GM18858 (cell line): ENCODE results near the gene COL27A1.

Source experiments
- ATAC-seq: cut with Tn5 transposase; IDR thresholded peaks from one replicate; pipeline ENCODE4 v1.9.1; 2021; ENCODE audit not compliant: unreplicated experiment

Gene COL27A1

GRCh38 chr9:114202849-114203248, 47.5 kb downstream of the COL27A1 start:
- ATAC-seq, result no peak

DNA sequence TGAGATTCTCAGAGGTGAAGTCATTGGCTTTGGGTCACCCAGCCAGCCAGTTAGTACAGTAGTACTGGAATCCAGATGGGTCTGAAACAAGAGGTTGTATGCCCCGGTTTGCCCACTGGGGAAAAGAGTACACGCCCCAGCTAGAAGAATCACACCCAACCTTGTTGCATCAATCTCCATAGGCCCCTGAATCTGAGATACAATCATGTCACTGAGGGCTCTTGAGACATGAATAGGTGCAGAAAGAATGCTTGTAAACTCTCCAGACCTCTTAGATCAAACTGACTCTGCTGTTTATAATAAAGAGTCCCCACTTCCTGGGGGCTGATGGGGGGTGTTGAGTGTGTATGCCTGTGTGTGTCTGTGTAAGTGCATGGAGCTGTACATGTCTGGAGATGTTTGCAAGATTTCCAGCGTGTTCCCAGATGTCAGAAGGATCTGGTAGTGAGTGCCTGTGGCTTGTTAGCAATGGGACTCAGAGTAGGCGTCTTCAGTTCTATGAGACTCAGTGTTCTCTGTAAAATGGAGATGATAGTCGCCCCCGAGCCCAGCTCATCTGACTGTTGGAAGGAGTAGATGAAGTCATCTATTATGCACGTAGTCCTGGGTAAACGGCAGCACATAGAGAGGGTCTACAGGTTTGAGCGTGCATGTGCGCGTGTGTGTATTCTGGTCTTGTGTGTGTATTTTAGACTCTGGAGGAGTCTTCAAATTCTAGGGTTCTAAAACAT, 48.2 kb downstream of the COL27A1 start:
- ATAC-seq, result no peak

- no peak for ATAC-seq
Measured at GRCh38 chr9:114204265-114204664, 48.9 kb downstream of the COL27A1 start.

DNA sequence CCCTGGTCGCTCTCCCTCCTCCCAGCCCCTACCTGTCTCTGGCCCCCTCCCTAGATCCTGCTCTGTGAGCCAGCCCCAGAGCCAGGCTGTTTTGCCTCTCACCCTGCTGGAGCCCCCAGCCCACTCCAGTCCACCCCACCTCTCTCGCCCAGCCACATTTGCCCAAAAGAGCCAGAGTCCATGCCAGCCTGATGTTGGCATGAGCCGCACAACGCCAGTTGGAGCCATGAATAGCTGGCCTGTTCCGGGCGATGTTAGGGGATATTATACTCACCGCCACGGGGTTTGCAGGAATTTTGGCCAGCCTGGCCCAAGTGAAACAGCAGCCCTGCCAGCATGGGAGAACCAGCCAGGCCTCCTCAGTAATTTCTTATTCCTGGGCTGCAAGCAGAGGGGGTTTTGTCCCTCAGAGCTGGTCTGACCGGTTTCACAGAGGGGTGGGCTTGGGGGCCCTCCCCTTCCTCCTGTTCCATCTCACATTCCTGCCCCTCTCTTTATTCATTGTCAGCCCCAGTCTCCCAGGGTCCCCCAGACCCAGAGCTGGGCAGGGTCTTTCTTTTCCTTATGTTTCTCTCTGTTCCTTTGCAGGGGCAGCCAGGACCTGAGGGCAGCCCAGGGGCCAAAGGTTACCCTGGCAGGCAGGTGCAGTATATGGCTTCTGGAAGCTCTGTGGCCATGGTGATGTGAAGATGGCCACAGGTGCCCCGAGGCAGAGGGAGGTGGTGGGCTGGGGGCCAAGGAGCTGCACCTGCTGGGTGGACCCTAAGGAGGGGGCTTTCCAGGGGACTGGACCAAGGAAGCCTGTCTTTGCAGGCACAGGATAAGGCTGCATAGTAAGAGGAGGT, 50.1 kb downstream of the COL27A1 start:
- ATAC-seq, result no peak

DNA sequence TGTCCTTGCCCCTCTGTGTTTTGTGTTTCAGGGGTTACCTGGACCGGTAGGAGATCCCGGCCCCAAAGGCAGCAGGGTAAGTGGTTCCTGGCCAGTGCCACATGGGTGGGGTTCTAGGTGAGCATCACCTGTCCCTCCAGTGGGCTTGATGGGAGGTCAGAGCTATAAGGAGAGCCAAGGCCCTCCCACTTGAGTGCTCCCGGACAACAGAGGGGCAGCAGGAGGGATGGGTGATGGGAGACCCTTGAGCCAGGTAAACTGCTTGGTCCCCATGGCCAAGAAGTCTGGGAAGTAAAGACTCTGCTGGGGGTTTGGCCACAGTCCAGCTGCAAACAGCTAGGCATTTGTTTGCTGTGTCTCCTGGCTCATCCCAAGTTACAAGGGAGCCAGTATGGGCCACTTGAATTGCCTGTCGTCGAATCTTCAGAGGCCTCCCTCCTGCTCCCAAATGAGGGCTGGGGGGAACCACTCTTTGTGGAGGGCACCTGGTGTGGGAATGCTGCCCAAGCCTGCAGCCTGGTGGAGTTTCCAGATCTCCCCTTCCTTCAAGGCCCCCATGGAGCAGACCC, 51.0 kb downstream of the COL27A1 start:
- no peak for ATAC-seq

GRCh38 chr9:114207034-114207810, 51.9 kb downstream of the COL27A1 start:
- ATAC-seq, result no peak

DNA sequence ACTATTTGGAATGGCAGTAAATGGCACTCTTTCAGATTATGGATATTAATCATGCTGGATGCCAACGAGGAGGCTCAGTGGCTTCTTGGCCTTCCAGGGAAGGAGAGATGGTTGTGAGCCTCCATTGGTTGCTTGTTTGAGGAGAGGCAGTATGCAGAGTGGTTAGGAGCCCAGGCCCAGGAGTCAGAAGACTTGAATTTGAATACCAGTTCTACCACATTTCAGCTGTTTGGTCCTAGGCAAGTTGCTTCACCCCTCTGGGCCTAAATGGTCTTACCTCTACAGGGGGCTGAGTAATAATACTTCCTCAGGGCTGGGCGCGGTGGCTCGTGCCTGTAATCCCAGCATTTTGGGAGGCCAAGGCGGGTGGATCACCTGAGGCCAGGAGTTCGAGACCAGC, 52.5 kb downstream of the COL27A1 start:
- no peak for ATAC-seq

- ATAC-seq, result no peak
Measured at GRCh38 chr9:114209151-114209550, 53.8 kb downstream of the COL27A1 start.

DNA sequence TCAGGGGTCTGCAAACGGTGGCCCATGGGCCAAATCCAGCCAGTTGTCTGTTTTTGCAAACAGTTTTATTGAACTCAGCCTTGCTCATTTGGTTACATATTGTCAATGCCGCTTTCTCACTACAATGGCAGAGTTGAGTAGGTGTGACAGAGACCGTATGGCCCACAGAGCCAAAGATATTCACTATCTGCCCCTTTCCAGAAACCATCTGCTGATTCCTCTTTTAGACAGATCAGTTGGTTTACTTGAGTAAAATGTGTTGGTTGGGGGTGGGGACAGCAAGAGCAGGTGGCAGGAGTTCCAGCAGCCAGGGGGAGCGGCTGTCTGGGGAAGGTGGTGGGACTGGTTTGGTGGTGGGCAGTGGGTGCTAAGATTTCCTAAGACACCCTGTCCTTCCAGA, 54.8 kb downstream of the COL27A1 start:
- no peak for ATAC-seq

- ATAC-seq, result no peak
Measured at GRCh38 chr9:114210691-114211276, 55.4 kb downstream of the COL27A1 start.

GRCh38 chr9:114212826-114213225, 57.5 kb downstream of the COL27A1 start:
- no peak for ATAC-seq

DNA sequence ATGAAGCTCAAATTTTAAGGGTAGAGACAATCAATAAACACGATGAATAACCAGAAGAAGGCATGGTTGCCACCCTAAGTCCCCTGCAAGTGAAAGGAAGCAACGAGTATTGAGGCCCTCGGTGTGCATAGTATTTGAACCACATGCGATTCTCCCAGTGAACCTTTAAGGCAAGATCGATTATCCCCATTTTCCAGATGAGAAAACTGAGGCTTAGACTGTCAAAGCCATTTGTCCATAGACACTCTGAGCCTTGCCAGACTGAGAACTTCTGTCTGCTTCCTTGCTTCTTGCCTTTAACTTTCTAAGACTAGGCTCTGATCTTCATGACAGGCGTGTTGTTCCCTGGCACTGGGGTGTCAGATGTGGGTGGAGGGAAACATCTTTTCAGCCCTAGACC, 58.2 kb downstream of the COL27A1 start:
- ATAC-seq, result no peak

- no peak for ATAC-seq
Measured at GRCh38 chr9:114214181-114214580, 58.8 kb downstream of the COL27A1 start.

DNA sequence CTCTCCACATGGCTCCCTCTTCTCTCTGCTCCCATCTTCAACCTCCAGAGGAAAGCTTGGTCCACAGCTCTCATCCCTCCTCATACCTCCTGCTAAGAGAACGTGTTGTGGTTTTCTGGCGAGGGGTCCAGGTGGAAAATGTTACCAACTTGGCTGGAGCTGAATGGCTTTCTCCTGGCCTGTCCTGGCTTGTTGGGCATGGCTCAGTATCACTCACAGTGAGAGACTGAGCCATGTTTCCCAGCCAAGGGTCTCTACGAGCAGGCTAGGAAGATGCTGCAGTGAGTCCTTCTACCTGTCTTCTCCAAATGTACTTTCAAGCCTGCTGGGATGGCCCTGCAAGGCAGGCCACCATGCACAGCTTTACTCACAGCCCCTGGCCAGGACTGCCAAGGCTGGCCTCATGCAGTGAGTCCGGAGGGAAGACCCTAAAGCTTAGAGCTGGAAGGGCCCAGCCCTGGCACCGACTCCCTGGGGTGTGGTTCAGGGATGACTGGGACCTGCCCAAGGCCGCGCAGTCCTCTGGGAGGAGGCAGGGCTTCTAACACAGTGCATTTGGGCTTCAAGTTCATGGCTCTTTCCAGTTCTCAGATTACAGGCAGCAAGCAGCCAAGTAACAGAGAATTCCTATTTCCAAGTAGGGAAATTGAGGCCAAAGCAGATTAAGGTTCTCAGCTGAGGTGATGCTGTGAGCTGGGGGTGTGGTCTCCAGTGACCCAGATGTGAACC, 59.5 kb downstream of the COL27A1 start:
- ATAC-seq, result no peak

DNA sequence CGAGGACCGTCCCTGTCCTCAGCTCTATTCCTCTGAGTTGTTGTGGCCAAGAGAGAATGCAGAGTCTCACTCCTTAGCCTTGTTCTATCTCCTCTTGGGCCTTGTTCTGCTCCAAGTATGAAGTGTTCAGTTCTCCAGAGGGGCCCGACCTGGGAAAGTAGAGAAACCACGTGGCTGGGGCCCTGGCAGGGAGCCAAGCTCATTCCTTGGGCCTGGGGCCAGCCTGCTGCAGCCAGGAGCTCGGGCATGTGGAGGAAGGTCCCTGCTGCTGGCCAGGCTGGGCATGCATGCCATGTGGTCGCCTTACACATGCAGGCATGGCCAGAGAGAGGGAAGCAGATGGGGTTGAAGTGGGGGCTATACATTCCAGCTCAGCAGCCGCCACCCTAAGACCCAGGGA, 60.7 kb downstream of the COL27A1 start:
- ATAC-seq, result no peak

DNA sequence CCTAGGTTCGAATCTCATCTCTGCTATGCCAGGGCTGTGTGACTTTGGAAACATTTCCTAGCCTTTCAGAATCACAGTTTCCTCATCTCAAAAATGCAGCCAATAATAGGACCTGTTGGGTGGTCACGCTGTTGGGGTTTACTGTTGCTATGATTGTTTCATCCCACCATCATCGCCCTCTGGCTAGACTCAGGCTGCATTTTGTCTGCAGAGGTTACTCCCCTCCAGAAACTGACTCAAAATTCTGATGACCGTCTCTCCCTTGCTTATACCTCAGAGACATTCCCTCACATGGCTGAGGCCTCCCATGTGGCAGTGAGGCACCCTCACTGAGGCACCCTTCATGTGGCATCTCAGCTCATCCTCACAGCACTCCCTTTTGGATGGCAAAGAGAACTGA, 61.6 kb downstream of the COL27A1 start:
- ATAC-seq, result no peak

DNA sequence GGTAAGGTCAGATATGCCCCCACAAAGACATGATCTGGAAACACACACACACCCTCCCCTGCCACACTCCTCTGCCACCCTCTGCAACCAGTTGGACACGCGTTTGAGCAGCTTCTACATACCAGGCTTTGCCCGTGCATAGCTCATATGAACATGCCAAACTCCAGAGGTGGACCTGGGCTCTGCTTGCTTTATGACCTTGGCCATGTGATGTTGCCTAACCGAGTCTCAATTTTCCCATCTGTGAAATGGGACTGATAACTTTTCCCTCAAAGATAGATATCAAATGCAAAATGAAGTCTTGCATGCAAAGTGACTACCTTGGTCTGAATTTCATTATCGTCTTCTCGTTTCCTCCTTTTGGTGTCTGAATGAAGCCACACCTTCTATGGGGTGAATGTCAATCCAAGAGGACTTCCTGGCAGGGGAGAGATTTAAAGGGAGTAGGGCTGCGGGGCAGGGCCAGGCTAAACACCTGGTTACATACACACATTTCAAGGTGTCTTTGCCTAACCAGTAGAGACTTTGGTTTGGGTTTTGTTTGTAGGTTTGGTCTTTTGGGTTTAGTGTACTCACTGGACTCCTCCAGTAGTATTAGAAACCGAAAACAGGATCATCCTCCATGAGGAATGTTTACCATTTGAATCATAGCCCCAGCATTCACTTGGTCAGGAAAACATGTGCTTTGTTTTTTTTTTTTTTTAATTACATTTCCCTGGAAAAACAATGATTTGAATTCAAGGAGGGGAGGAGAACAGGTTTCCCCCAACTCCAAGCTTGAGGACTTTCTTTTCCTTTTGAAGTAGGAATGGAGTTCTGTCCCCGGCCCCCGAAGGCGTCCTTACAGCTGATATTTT, 63.2 kb downstream of the COL27A1 start:
- ATAC-seq, result no peak

GRCh38 chr9:114220061-114220541, 64.8 kb downstream of the COL27A1 start:
- ATAC-seq, result no peak
